HEK293T (cell line): Measurements from ENCODE around the gene ACOT7.

ENCODE experiments used
- ARNT ChIP-seq: fragments of 450-650 bp; IDR thresholded peaks from 2 replicates; pipeline ENCODE4 v1.6.1; 2017; ENCODE audit warnings: mild to moderate bottlenecking
- BHLHE40 ChIP-seq: fragments of 450-650 bp; IDR thresholded peaks from 2 replicates; pipeline ENCODE4 v1.6.1; 2016; ENCODE audit warnings: mild to moderate bottlenecking, moderate library complexity, borderline replicate concordance
- HDGF ChIP-seq: fragments of 450-650 bp; IDR thresholded peaks from 2 replicates; pipeline ENCODE4 v1.6.1; 2017; ENCODE audit warnings: antibody characterized with exemption, borderline replicate concordance
- SP1 ChIP-seq: fragments of 450-650 bp; IDR thresholded peaks from 2 replicates; pipeline ENCODE4 v1.6.1; 2017

DNA sequence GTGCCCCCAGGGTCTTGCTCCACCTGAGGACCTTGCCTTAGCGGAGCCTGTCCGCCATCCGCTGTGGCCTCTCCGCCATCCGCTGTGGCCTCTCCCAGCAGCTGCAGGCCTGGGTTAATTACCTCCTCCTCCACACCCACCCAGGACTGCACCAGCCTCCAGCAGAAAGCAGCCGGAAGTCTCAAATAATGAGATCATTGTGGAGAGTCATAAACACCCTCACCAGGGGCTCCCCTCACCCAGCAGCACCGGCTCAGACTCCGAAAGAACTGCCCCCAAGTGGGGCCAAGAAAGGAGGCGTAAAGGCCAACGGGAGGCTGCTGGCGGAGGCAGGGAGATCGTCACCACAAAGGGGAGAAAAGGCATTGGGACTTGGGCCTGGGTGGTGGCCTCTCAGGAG is 122.0 kb downstream of the ACOT7 start:
- TF ChIP-seq ARNT (no peak), SP1 (no peak), HDGF (no peak), BHLHE40 (no peak)
